ENCODE results near the gene MORN5.

MORN5 gene

GRCh38 chr9:122155796-122156195 lies 3.9 kb upstream of the MORN5 start:
- no peak for TF ChIP-seq CTCF (conservative IDR thresholded peaks at IDR 0.05; ENCODE audit: control insufficient read depth, insufficient read depth, low read depth, low read length)
- no peak overlapping the region for H3K4me3 ChIP-seq (ENCODE audit: control insufficient read depth, low read depth, low read length)
- DNase-seq (ENCODE audit: low read depth): peak; percentile 24

- no peak overlapping the region for H3K4me3 ChIP-seq (ENCODE audit: control insufficient read depth, low read depth, low read length)
- DNase-seq (ENCODE audit: low read depth): peak; percentile 69
- peak; percentile 61 for TF ChIP-seq CTCF (conservative IDR thresholded peaks at IDR 0.05; ENCODE audit: control insufficient read depth, insufficient read depth, low read depth, low read length)
Measured at GRCh38 chr9:122158202-122158601, 1.5 kb upstream of the MORN5 start.

- no peak for TF ChIP-seq CTCF (conservative IDR thresholded peaks at IDR 0.05; ENCODE audit: control insufficient read depth, insufficient read depth, low read depth, low read length)
- DNase-seq (ENCODE audit: low read depth): no peak
- peak overlapping the region; percentile 95 for H3K4me3 ChIP-seq (ENCODE audit: control insufficient read depth, low read depth, low read length)
Measured at GRCh38 chr9:122159925-122160246, 178 bp downstream of the MORN5 start.

GRCh38 chr9:122162415-122162814 lies 2.7 kb downstream of the MORN5 start:
- no peak for DNase-seq (ENCODE audit: low read depth)
- no peak overlapping the region for H3K4me3 ChIP-seq (ENCODE audit: control insufficient read depth, low read depth, low read length)
- TF ChIP-seq CTCF (conservative IDR thresholded peaks at IDR 0.05; ENCODE audit: control insufficient read depth, insufficient read depth, low read depth, low read length): no peak

GRCh38 chr9:122164286-122164685 lies 4.6 kb downstream of the MORN5 start:
- no peak for TF ChIP-seq CTCF (conservative IDR thresholded peaks at IDR 0.05; ENCODE audit: control insufficient read depth, insufficient read depth, low read depth, low read length)
- no peak overlapping the region for H3K4me3 ChIP-seq (ENCODE audit: control insufficient read depth, low read depth, low read length)
- DNase-seq (ENCODE audit: low read depth): no peak

GRCh38 chr9:122168356-122168755 lies 8.6 kb downstream of the MORN5 start:
- no peak for TF ChIP-seq CTCF (conservative IDR thresholded peaks at IDR 0.05; ENCODE audit: control insufficient read depth, insufficient read depth, low read depth, low read length)
- DNase-seq (ENCODE audit: low read depth): peak; percentile 6
- H3K4me3 ChIP-seq (ENCODE audit: control insufficient read depth, low read depth, low read length): no peak overlapping the region

- no peak for DNase-seq (ENCODE audit: low read depth)
- H3K4me3 ChIP-seq (ENCODE audit: control insufficient read depth, low read depth, low read length): no peak overlapping the region
- no peak for TF ChIP-seq CTCF (conservative IDR thresholded peaks at IDR 0.05; ENCODE audit: control insufficient read depth, insufficient read depth, low read depth, low read length)
Measured at GRCh38 chr9:122172131-122172530, 12.4 kb downstream of the MORN5 start.
